ENCODE measurements around the gene DAAM1.

Gene DAAM1

GRCh38 chr14:59354666-59355065, 166.2 kb downstream of the DAAM1 start:
- H3K36me3 Mint-ChIP-seq (ENCODE audit: low read depth): peaks cover 49% of the 10 kb centered on the region
- no peaks in the 10 kb centered on the region for H3K9me3 Mint-ChIP-seq
- no peak overlapping the region for H3K4me3 Mint-ChIP-seq
- H3K27ac Mint-ChIP-seq: no peak overlapping the region
- no peak for TF ChIP-seq CTCF (IDR thresholded peaks at IDR 0.05)
- no peaks in the 10 kb centered on the region for H3K27me3 Mint-ChIP-seq (ENCODE audit: low read depth, poor library complexity)
- no peak for DNase-seq
- H3K4me1 Mint-ChIP-seq: no peaks in the 10 kb centered on the region

- no peak overlapping the region for H3K4me3 Mint-ChIP-seq
- TF ChIP-seq CTCF (IDR thresholded peaks at IDR 0.05): no peak
Measured at GRCh38 chr14:59355091-59355490, 166.6 kb downstream of the DAAM1 start.

GRCh38 chr14:59356312-59356711, 167.8 kb downstream of the DAAM1 start:
- no peaks in the 10 kb centered on the region for H3K4me1 Mint-ChIP-seq
- H3K36me3 Mint-ChIP-seq (ENCODE audit: low read depth): peaks cover 63% of the 10 kb centered on the region
- no peak for DNase-seq
- no peak overlapping the region for H3K4me3 Mint-ChIP-seq
- no peak overlapping the region for H3K27ac Mint-ChIP-seq
- no peaks in the 10 kb centered on the region for H3K9me3 Mint-ChIP-seq
- TF ChIP-seq CTCF (IDR thresholded peaks at IDR 0.05): no peak
- no peaks in the 10 kb centered on the region for H3K27me3 Mint-ChIP-seq (ENCODE audit: low read depth, poor library complexity)

More at GRCh38 chr14:59355091-59355490, 166.6 kb downstream of the DAAM1 start:
- Mint-ChIP-seq H3K27me3 (ENCODE audit: low read depth, poor library complexity) (no peaks in the 10 kb centered on the region), H3K27ac (no peak overlapping the region), H3K36me3 (ENCODE audit: low read depth) (peaks cover 53% of the 10 kb centered on the region), H3K9me3 (no peaks in the 10 kb centered on the region), H3K4me1 (no peaks in the 10 kb centered on the region)
- DNase-seq: no peak

GRCh38 chr14:59356767-59357166, 168.3 kb downstream of the DAAM1 start:
- H3K9me3 Mint-ChIP-seq: no peaks in the 10 kb centered on the region

GRCh38 chr14:59358102-59358501, 169.6 kb downstream of the DAAM1 start:
- Mint-ChIP-seq H3K9me3 (no peaks in the 10 kb centered on the region), H3K4me3 (no peak overlapping the region), H3K36me3 (ENCODE audit: low read depth) (peaks cover 60% of the 10 kb centered on the region), H3K4me1 (no peaks in the 10 kb centered on the region), H3K27ac (no peak overlapping the region), H3K27me3 (ENCODE audit: low read depth, poor library complexity) (no peaks in the 10 kb centered on the region)
- DNase-seq: no peak
- TF ChIP-seq CTCF (IDR thresholded peaks at IDR 0.05): no peak

More at GRCh38 chr14:59356767-59357166, 168.3 kb downstream of the DAAM1 start:
- DNase-seq: no peak
- no peaks in the 10 kb centered on the region for H3K4me1 Mint-ChIP-seq
- no peak overlapping the region for H3K4me3 Mint-ChIP-seq
- H3K27me3 Mint-ChIP-seq (ENCODE audit: low read depth, poor library complexity): no peaks in the 10 kb centered on the region
- no peak overlapping the region for H3K27ac Mint-ChIP-seq
- no peak for TF ChIP-seq CTCF (IDR thresholded peaks at IDR 0.05)
- peaks cover 63% of the 10 kb centered on the region for H3K36me3 Mint-ChIP-seq (ENCODE audit: low read depth)

- H3K27ac Mint-ChIP-seq: no peak overlapping the region
- no peak overlapping the region for H3K4me3 Mint-ChIP-seq
- H3K27me3 Mint-ChIP-seq (ENCODE audit: low read depth, poor library complexity): no peaks in the 10 kb centered on the region
- DNase-seq: no peak
- no peak for TF ChIP-seq CTCF (IDR thresholded peaks at IDR 0.05)
- H3K4me1 Mint-ChIP-seq: peaks cover 5% of the 10 kb centered on the region
- H3K9me3 Mint-ChIP-seq: no peaks in the 10 kb centered on the region
- peaks cover 60% of the 10 kb centered on the region for H3K36me3 Mint-ChIP-seq (ENCODE audit: low read depth)
Measured at GRCh38 chr14:59358784-59359183, 170.3 kb downstream of the DAAM1 start.
